ENCODE measurements around the gene CHMP4A. TPM values are rescaled to one million over a fixed set of nuclear protein-coding genes. Genes with fewer than 3 reads are reported as not detected.
A peak's percentile ranks its signal among the peaks of the same experiment; 100 is the strongest.

CHMP4A gene
- total and polyA plus RNA-seq, 2 of the 13 experiments (the other 11 are each of a cell fraction or from before 2014, with no cell fraction given): 83.6 to 113 TPM

- TF ChIP-seq ZNF574 (CRISPR knock-in tag; IDR thresholded peaks at IDR 0.05) (peak; percentile 77; the same call in 1 of the 2 replicates), ZNF367 (CRISPR knock-in tag; IDR thresholded peaks at IDR 0.05; ENCODE audit: borderline replicate concordance) (no peak), CBX1 (IDR thresholded peaks at IDR 0.05; ENCODE audit: low read depth) (peak; percentile 36), NR2F2 (IDR thresholded peaks at IDR 0.05; ENCODE audit: borderline replicate concordance, low read depth) (peak; percentile 46; the same call in 1 of the 2 replicates), STAG1 (CRISPR knock-in tag; IDR thresholded peaks at IDR 0.05) (0 out of 2 replicates have a peak, but pooled peaks have one; percentile 3), ZNF432 (CRISPR knock-in tag; IDR thresholded peaks at IDR 0.05; ENCODE audit: borderline replicate concordance) (no peak), THRA (CRISPR knock-in tag; IDR thresholded peaks at IDR 0.05; ENCODE audit: borderline replicate concordance) (peak; percentile 35), TGIF2 (CRISPR knock-in tag; IDR thresholded peaks at IDR 0.05) (no peak), SOX6 (IDR thresholded peaks at IDR 0.05) (no peak), SOX6 (CRISPR knock-in tag; IDR thresholded peaks at IDR 0.05) (peak; percentile 29; the same call in 1 of the 2 replicates), MED1 (CRISPR knock-in tag; IDR thresholded peaks at IDR 0.05) (peak; percentile 67), RBFOX2 (IDR thresholded peaks at IDR 0.05; ENCODE audit: low read depth, low read length) (no peak)
- TF ChIP-seq, protein P1, sequence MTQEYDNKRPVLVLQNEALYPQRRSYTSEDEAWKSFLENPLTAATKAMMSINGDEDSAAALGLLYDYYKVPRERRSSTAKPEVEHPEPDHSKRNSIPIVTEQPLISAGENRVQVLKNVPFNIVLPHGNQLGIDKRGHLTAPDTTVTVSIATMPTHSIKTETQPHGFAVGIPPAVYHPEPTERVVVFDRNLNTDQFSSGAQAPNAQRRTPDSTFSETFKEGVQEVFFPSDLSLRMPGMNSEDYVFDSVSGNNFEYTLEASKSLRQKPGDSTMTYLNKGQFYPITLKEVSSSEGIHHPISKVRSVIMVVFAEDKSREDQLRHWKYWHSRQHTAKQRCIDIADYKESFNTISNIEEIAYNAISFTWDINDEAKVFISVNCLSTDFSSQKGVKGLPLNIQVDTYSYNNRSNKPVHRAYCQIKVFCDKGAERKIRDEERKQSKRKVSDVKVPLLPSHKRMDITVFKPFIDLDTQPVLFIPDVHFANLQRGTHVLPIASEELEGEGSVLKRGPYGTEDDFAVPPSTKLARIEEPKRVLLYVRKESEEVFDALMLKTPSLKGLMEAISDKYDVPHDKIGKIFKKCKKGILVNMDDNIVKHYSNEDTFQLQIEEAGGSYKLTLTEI (CRISPR knock-in tag; conservative IDR thresholded peaks at IDR 0.05): no peak
- TF ChIP-seq, protein P2, sequence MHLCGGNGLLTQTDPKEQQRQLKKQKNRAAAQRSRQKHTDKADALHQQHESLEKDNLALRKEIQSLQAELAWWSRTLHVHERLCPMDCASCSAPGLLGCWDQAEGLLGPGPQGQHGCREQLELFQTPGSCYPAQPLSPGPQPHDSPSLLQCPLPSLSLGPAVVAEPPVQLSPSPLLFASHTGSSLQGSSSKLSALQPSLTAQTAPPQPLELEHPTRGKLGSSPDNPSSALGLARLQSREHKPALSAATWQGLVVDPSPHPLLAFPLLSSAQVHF (CRISPR knock-in tag; IDR thresholded peaks at IDR 0.05): no peak
- TF ChIP-seq, protein P3, sequence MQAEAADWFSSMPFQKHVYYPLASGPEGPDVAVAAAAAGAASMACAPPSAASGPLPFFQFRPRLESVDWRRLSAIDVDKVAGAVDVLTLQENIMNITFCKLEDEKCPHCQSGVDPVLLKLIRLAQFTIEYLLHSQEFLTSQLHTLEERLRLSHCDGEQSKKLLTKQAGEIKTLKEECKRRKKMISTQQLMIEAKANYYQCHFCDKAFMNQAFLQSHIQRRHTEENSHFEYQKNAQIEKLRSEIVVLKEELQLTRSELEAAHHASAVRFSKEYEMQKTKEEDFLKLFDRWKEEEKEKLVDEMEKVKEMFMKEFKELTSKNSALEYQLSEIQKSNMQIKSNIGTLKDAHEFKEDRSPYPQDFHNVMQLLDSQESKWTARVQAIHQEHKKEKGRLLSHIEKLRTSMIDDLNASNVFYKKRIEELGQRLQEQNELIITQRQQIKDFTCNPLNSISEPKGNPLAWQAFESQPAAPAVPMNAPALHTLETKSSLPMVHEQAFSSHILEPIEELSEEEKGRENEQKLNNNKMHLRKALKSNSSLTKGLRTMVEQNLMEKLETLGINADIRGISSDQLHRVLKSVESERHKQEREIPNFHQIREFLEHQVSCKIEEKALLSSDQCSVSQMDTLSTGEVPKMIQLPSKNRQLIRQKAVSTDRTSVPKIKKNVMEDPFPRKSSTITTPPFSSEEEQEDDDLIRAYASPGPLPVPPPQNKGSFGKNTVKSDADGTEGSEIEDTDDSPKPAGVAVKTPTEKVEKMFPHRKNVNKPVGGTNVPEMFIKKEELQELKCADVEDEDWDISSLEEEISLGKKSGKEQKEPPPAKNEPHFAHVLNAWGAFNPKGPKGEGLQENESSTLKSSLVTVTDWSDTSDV (CRISPR knock-in tag; IDR thresholded peaks at IDR 0.05): no peak
- TF ChIP-seq, protein P4, sequence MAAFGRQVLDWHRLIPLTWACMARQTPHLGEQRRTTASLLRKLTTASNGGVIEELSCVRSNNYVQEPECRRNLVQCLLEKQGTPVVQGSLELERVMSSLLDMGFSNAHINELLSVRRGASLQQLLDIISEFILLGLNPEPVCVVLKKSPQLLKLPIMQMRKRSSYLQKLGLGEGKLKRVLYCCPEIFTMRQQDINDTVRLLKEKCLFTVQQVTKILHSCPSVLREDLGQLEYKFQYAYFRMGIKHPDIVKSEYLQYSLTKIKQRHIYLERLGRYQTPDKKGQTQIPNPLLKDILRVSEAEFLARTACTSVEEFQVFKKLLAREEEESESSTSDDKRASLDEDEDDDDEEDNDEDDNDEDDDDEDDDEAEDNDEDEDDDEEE (CRISPR knock-in tag; IDR thresholded peaks at IDR 0.05): no peak; the same call in 1 of the 2 replicates
- TF ChIP-seq, protein P5, sequence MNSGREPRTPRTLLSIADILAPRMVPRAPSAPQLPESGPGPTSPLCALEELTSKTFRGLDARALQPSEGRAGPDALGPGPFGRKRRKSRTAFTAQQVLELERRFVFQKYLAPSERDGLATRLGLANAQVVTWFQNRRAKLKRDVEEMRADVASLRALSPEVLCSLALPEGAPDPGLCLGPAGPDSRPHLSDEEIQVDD (CRISPR knock-in tag; IDR thresholded peaks at IDR 0.05; ENCODE audit: borderline replicate concordance): no peak
Observed at GRCh38 chr14:24252289-24253124, 39.2 kb upstream of the CHMP4A start (continued).

Data from HepG2 (cell line).